Measurements from ENCODE around the gene PKP2.

Gene PKP2

GRCh38 chr12:32820376-32820931, 76.1 kb downstream of the PKP2 start:
- no peak for TF ChIP-seq EP300 (IDR thresholded peaks at IDR 0.05; ENCODE audit: borderline replicate concordance)
- TF ChIP-seq ZBTB7A (IDR thresholded peaks at IDR 0.05; ENCODE audit: low read depth) = no peak
- no peak for TF ChIP-seq EGR1 (IDR thresholded peaks at IDR 0.05)
- TF ChIP-seq CEBPB (IDR thresholded peaks at IDR 0.05) = no peak
- no peak for TF ChIP-seq TEAD4 (IDR thresholded peaks at IDR 0.05)
- no peak for TF ChIP-seq TAF1 (IDR thresholded peaks at IDR 0.05; ENCODE audit: low read depth)
- TF ChIP-seq YY1 (IDR thresholded peaks at IDR 0.05; ENCODE audit: low read depth) = no peak
- no peak for TF ChIP-seq RAD21 (IDR thresholded peaks at IDR 0.05; ENCODE audit: low read depth)
- TF ChIP-seq TCF12 (IDR thresholded peaks at IDR 0.05; ENCODE audit: low read depth) = no peak
- TF ChIP-seq FOXM1 (IDR thresholded peaks at IDR 0.05; ENCODE audit: borderline replicate concordance, low read depth) = no peak
- TF ChIP-seq REST (IDR thresholded peaks at IDR 0.05; ENCODE audit: low read depth) = no peak
- TF ChIP-seq MAX (IDR thresholded peaks at IDR 0.05) = no peak
- no peak for TF ChIP-seq USF1 (IDR thresholded peaks at IDR 0.05)
- no peak for TF ChIP-seq NFIC (IDR thresholded peaks at IDR 0.05)
- no peak for TF ChIP-seq CREB1 (IDR thresholded peaks at IDR 0.05; ENCODE audit: low read depth)

GRCh38 chr12:32819424-32819823, 77.2 kb downstream of the PKP2 start:
- TF ChIP-seq MAX (IDR thresholded peaks at IDR 0.05) = no peak
- TF ChIP-seq CEBPB (IDR thresholded peaks at IDR 0.05) = no peak
- TF ChIP-seq CREB1 (IDR thresholded peaks at IDR 0.05; ENCODE audit: low read depth) = no peak
- no peak for TF ChIP-seq TEAD4 (IDR thresholded peaks at IDR 0.05)
- TF ChIP-seq RAD21 (IDR thresholded peaks at IDR 0.05; ENCODE audit: low read depth) = no peak
- TF ChIP-seq USF1 (IDR thresholded peaks at IDR 0.05) = no peak
- no peak for TF ChIP-seq EP300 (IDR thresholded peaks at IDR 0.05; ENCODE audit: borderline replicate concordance)
- TF ChIP-seq YY1 (IDR thresholded peaks at IDR 0.05; ENCODE audit: low read depth) = no peak
- no peak for TF ChIP-seq EGR1 (IDR thresholded peaks at IDR 0.05)
- TF ChIP-seq ZBTB7A (IDR thresholded peaks at IDR 0.05; ENCODE audit: low read depth) = no peak
- TF ChIP-seq NFIC (IDR thresholded peaks at IDR 0.05) = no peak
- no peak for TF ChIP-seq TCF12 (IDR thresholded peaks at IDR 0.05; ENCODE audit: low read depth)
- no peak for TF ChIP-seq REST (IDR thresholded peaks at IDR 0.05; ENCODE audit: low read depth)
- no peak for TF ChIP-seq TAF1 (IDR thresholded peaks at IDR 0.05; ENCODE audit: low read depth)
- no peak for TF ChIP-seq FOXM1 (IDR thresholded peaks at IDR 0.05; ENCODE audit: borderline replicate concordance, low read depth)

- TF ChIP-seq TCF12 (IDR thresholded peaks at IDR 0.05; ENCODE audit: low read depth) = no peak
- no peak for TF ChIP-seq MAX (IDR thresholded peaks at IDR 0.05)
- TF ChIP-seq CREB1 (IDR thresholded peaks at IDR 0.05; ENCODE audit: low read depth) = no peak
- no peak for TF ChIP-seq YY1 (IDR thresholded peaks at IDR 0.05; ENCODE audit: low read depth)
- no peak for TF ChIP-seq REST (IDR thresholded peaks at IDR 0.05; ENCODE audit: low read depth)
- no peak for TF ChIP-seq TEAD4 (IDR thresholded peaks at IDR 0.05)
- TF ChIP-seq FOXM1 (IDR thresholded peaks at IDR 0.05; ENCODE audit: borderline replicate concordance, low read depth) = no peak
- no peak for TF ChIP-seq EGR1 (IDR thresholded peaks at IDR 0.05)
- TF ChIP-seq NFIC (IDR thresholded peaks at IDR 0.05) = no peak
- TF ChIP-seq ZBTB7A (IDR thresholded peaks at IDR 0.05; ENCODE audit: low read depth) = no peak
- TF ChIP-seq CEBPB (IDR thresholded peaks at IDR 0.05) = no peak
- TF ChIP-seq TAF1 (IDR thresholded peaks at IDR 0.05; ENCODE audit: low read depth) = no peak
- no peak for TF ChIP-seq USF1 (IDR thresholded peaks at IDR 0.05)
- TF ChIP-seq EP300 (IDR thresholded peaks at IDR 0.05; ENCODE audit: borderline replicate concordance) = no peak
- TF ChIP-seq RAD21 (IDR thresholded peaks at IDR 0.05; ENCODE audit: low read depth) = no peak
These were observed 84.7 kb downstream of the PKP2 start for GRCh38 chr12:32811686-32812392.

Data from Ishikawa (cell line).